Gastroesophageal sphincter (tissue), 3 donors: ENCODE data around the gene CD300LB.

Source experiments
- CTCF ChIP-seq, 4 experiments: fragments of 200-600 bp in 2 of 4; fragments of 450-650 bp in 2 of 4; sonication (generic) in 1 of 4; IDR thresholded peaks; one replicate each; pipeline ENCODE4 v1.5.1; 2017 to 2019; ENCODE audit warnings: antibody characterized with exemption in 4 of 4, mild to moderate bottlenecking in 2 of 4, moderate library complexity in 2 of 4
- POLR2AphosphoS5 ChIP-seq: sonication (generic); formaldehyde crosslinking; IDR thresholded peaks from one replicate; pipeline ENCODE4 v1.6.1; 2017; ENCODE audit warnings: antibody characterized with exemption

GRCh38 chr17:74497471-74497870 lies 33.8 kb downstream of the CD300LB start:
- TF ChIP-seq POLR2AphosphoS5 (no peak), CTCF (IDR thresholded peaks at IDR 0.05) (no peak)
